Calu3 (cell line): Measurements from ENCODE around the gene MMP26. TPM values are rescaled to one million over a fixed set of nuclear protein-coding genes. Genes with fewer than 3 reads are reported as not detected.

ENCODE experiments used
- BruUV-seq: library from RNA; stranded (reverse); fragments of 400-500 nt; replicated peaks from 2 replicates; lab custom pipeline; 2021; lab: Mats Ljungman, UMichigan
- CTCF ChIA-PET: fragments of 300-600 bp; sonication (Branson Sonifier 250); formaldehyde crosslinking; loops from one replicate; lab custom pipeline; 2022; ENCODE audit warnings: antibody characterized with exemption; lab: Charles Lee
- DNase-seq: peaks from one replicate; pipeline ENCODE4 v3.0.0; 2022
- H3K27ac Mint-ChIP-seq: one replicate; pipeline ENCODE4 v1.8.0; 2022; ENCODE audit warnings: mixed read lengths; ENCODE audit not compliant: unreplicated experiment
- H3K27me3 Mint-ChIP-seq: one replicate; pipeline ENCODE4 v1.8.0; 2022; ENCODE audit warnings: mixed read lengths; ENCODE audit not compliant: unreplicated experiment
- H3K36me3 Mint-ChIP-seq: one replicate; pipeline ENCODE4 v1.8.0; 2022; ENCODE audit warnings: mild to moderate bottlenecking, moderate library complexity, mixed read lengths; ENCODE audit not compliant: insufficient read depth, unreplicated experiment
- H3K4me1 Mint-ChIP-seq: one replicate; pipeline ENCODE4 v1.8.0; 2022; ENCODE audit warnings: mild to moderate bottlenecking, low read depth, mixed read lengths; ENCODE audit not compliant: unreplicated experiment
- H3K4me3 Mint-ChIP-seq: one replicate; pipeline ENCODE4 v1.8.0; 2022; ENCODE audit warnings: mild to moderate bottlenecking, low read depth, moderate library complexity, mixed read lengths; ENCODE audit not compliant: unreplicated experiment
- H3K9me3 Mint-ChIP-seq: one replicate; pipeline ENCODE4 v1.8.0; 2022; ENCODE audit warnings: low read depth, mixed read lengths; ENCODE audit not compliant: unreplicated experiment
- CTCF ChIP-seq: fragments of 200-600 bp; IDR thresholded peaks from one replicate; pipeline ENCODE4 v1.8.0; 2022; ENCODE audit warnings: antibody characterized with exemption; ENCODE audit not compliant: unreplicated experiment
- intact Hi-C: fragments of 100-400 bp; cut with micrococcal nuclease; formaldehyde crosslinking; loops from one replicate; pipeline ENCODE4 v1.10.0; 2022; ENCODE audit not compliant: unreplicated experiment
- total RNA-seq: library from RNA; stranded (reverse); gene quantifications from 2 replicates; pipeline ENCODE4 v1.2.3, GENCODE V29; 2022

Gene MMP26
- total RNA-seq, 1 experiment from 2014 or later = not detected

- Mint-ChIP-seq H3K27ac (no peak overlapping the region), H3K9me3 (no peaks in the 10 kb centered on the region), H3K27me3 (no peaks in the 10 kb centered on the region), H3K4me1 (no peaks in the 10 kb centered on the region), H3K4me3 (no peak overlapping the region), H3K36me3 (no peaks in the 10 kb centered on the region)
- BruUV-seq = no TSS peak
- intact Hi-C loops = no loop called here
- DNase-seq = no peak
- TF ChIP-seq CTCF = no peak
- CTCF ChIA-PET = no interaction called here
Measured at GRCh38 chr11:4684631-4685285, 19.8 kb upstream of the MMP26 start.

- H3K4me1 Mint-ChIP-seq = no peaks in the 10 kb centered on the region
- BruUV-seq = no TSS peak
- intact Hi-C loops = no loop called here
- no peaks in the 10 kb centered on the region for H3K36me3 Mint-ChIP-seq
- no peak overlapping the region for H3K4me3 Mint-ChIP-seq
- no peaks in the 10 kb centered on the region for H3K9me3 Mint-ChIP-seq
- no peak for TF ChIP-seq CTCF
- H3K27me3 Mint-ChIP-seq = no peaks in the 10 kb centered on the region
- CTCF ChIA-PET = no interaction called here
- no peak overlapping the region for H3K27ac Mint-ChIP-seq
- DNase-seq = no peak
Measured at GRCh38 chr11:4695442-4695841, 9.1 kb upstream of the MMP26 start.

- H3K9me3 Mint-ChIP-seq = no peaks in the 10 kb centered on the region
- BruUV-seq = no TSS peak
- intact Hi-C loops = no loop called here
- TF ChIP-seq CTCF = no peak
- no peak within 1 kb of the TSS for H3K27ac Mint-ChIP-seq
- H3K4me3 Mint-ChIP-seq = no peak within 1 kb of the TSS
- no peaks in the 10 kb centered on the region for H3K4me1 Mint-ChIP-seq
- H3K27me3 Mint-ChIP-seq = no peaks in the 10 kb centered on the region
- no peaks in the 10 kb centered on the region for H3K36me3 Mint-ChIP-seq
- DNase-seq = no peak
- CTCF ChIA-PET = no interaction called here
Measured at GRCh38 chr11:4697585-4697984, 7.0 kb upstream of the MMP26 start, which contains the start of gene OR51E2. Gene OR51E2, minus strand, starts transcription at chr11:4697853. Its CDS starts 15,142 bp downstream, at chr11:4682711.

GRCh38 chr11:4699697-4700435 lies 4.7 kb upstream of the MMP26 start:
- no peak overlapping the region for H3K4me3 Mint-ChIP-seq
- H3K27ac Mint-ChIP-seq = no peak overlapping the region
- H3K36me3 Mint-ChIP-seq = no peaks in the 10 kb centered on the region
- CTCF ChIA-PET = no interaction called here
- no TSS peak for BruUV-seq
- DNase-seq = no peak
- TF ChIP-seq CTCF = no peak
- H3K4me1 Mint-ChIP-seq = no peaks in the 10 kb centered on the region
- H3K27me3 Mint-ChIP-seq = no peaks in the 10 kb centered on the region
- intact Hi-C loops = no loop called here
- no peaks in the 10 kb centered on the region for H3K9me3 Mint-ChIP-seq
